ENCODE measurements around the gene LINC01488. TPM values are rescaled to one million over a fixed set of nuclear protein-coding genes. Genes with fewer than 3 reads are reported as not detected.

LINC01488 gene
- polyA plus RNA-seq (ENCODE audit: insufficient read length in 4 of 4), result under 1 TPM in 1 of 4 donors, not detected in 3; 0.03 TPM

GRCh38 chr11:69481393-69481844 lies at the start of gene LINC01488:
LINC01488 (plus strand) TSS chr11:69481663.
- no peak for DNase-seq (ENCODE audit: low read depth in 4 of 4, low spot score in 3 of 4)

- no peak for DNase-seq (ENCODE audit: low read depth in 4 of 4, low spot score in 3 of 4)
Observed at GRCh38 chr11:69431893-69432738, 49.3 kb upstream of the LINC01488 start.

- no peak for DNase-seq (ENCODE audit: low read depth in 4 of 4, low spot score in 3 of 4)
Observed at GRCh38 chr11:69433741-69434140, 47.7 kb upstream of the LINC01488 start.

- no peak for DNase-seq (ENCODE audit: low read depth in 4 of 4, low spot score in 3 of 4)
Observed at GRCh38 chr11:69434471-69434931, 47.0 kb upstream of the LINC01488 start.

GRCh38 chr11:69435161-69435986 lies 46.1 kb upstream of the LINC01488 start:
- no peak for DNase-seq (ENCODE audit: low read depth in 4 of 4, low spot score in 3 of 4)

- no peak for DNase-seq (ENCODE audit: low read depth in 4 of 4, low spot score in 3 of 4)
Observed at GRCh38 chr11:69436041-69436982, 45.2 kb upstream of the LINC01488 start.

- no peak for DNase-seq (ENCODE audit: low read depth in 4 of 4, low spot score in 3 of 4)
Observed at GRCh38 chr11:69437001-69437875, 44.2 kb upstream of the LINC01488 start.

GRCh38 chr11:69437876-69438205 lies 43.6 kb upstream of the LINC01488 start:
- DNase-seq (ENCODE audit: low read depth in 4 of 4, low spot score in 3 of 4), result no peak

- no peak for DNase-seq (ENCODE audit: low read depth in 4 of 4, low spot score in 3 of 4)
Observed at GRCh38 chr11:69438286-69438920, 43.1 kb upstream of the LINC01488 start.

- no peak for DNase-seq (ENCODE audit: low read depth in 4 of 4, low spot score in 3 of 4)
Observed at GRCh38 chr11:69439127-69439526, 42.3 kb upstream of the LINC01488 start.

GRCh38 chr11:69439651-69440464 lies 41.6 kb upstream of the LINC01488 start:
- DNase-seq (ENCODE audit: low read depth in 4 of 4, low spot score in 3 of 4), result no peak

- no peak for DNase-seq (ENCODE audit: low read depth in 4 of 4, low spot score in 3 of 4)
Observed at GRCh38 chr11:69440876-69441275, 40.6 kb upstream of the LINC01488 start.

GRCh38 chr11:69442012-69442806 lies 39.3 kb upstream of the LINC01488 start:
- no peak for DNase-seq (ENCODE audit: low read depth in 4 of 4, low spot score in 3 of 4)

- DNase-seq (ENCODE audit: low read depth in 4 of 4, low spot score in 3 of 4), result peak in 1 of 4 donors; percentile 50
Observed at GRCh38 chr11:69442807-69443137, 38.7 kb upstream of the LINC01488 start.

- DNase-seq (ENCODE audit: low read depth in 4 of 4, low spot score in 3 of 4), result peak; percentile 82 to 89 (median 85)
Observed at GRCh38 chr11:69443138-69443967, 38.1 kb upstream of the LINC01488 start.

GRCh38 chr11:69443968-69444364 lies 37.5 kb upstream of the LINC01488 start:
- DNase-seq (ENCODE audit: low read depth in 4 of 4, low spot score in 3 of 4), result no peak
